ENCODE measurements around the gene MUC5B. TPM values are rescaled to one million over a fixed set of nuclear protein-coding genes. Genes with fewer than 3 reads are reported as not detected.

Gene MUC5B
- total RNA-seq, 1 donor, result not detected

GRCh38 chr11:1217151-1217550, 5.7 kb upstream of the MUC5B start:
- no peak for DNase-seq (ENCODE audit: low read depth)
- no peak overlapping the region for H3K4me3 ChIP-seq (ENCODE audit: low read depth, low read length)
- no peak for TF ChIP-seq CTCF (IDR thresholded peaks at IDR 0.05; ENCODE audit: insufficient read depth, low read length)

- H3K4me3 ChIP-seq (ENCODE audit: low read depth, low read length), result no peak overlapping the region
- DNase-seq (ENCODE audit: low read depth), result no peak
- no peak for TF ChIP-seq CTCF (IDR thresholded peaks at IDR 0.05; ENCODE audit: insufficient read depth, low read length)
Measured at GRCh38 chr11:1218256-1218787, 4.5 kb upstream of the MUC5B start.

GRCh38 chr11:1218788-1219445, 3.9 kb upstream of the MUC5B start:
- H3K4me3 ChIP-seq (ENCODE audit: low read depth, low read length), result no peak overlapping the region
- TF ChIP-seq CTCF (IDR thresholded peaks at IDR 0.05; ENCODE audit: insufficient read depth, low read length), result no peak
- DNase-seq (ENCODE audit: low read depth), result no peak

GRCh38 chr11:1219446-1219833, 3.4 kb upstream of the MUC5B start:
- no peak for DNase-seq (ENCODE audit: low read depth)
- no peak for TF ChIP-seq CTCF (IDR thresholded peaks at IDR 0.05; ENCODE audit: insufficient read depth, low read length)
- no peak overlapping the region for H3K4me3 ChIP-seq (ENCODE audit: low read depth, low read length)

- TF ChIP-seq CTCF (IDR thresholded peaks at IDR 0.05; ENCODE audit: insufficient read depth, low read length), result no peak
- H3K4me3 ChIP-seq (ENCODE audit: low read depth, low read length), result no peak overlapping the region
- no peak for DNase-seq (ENCODE audit: low read depth)
Measured at GRCh38 chr11:1219834-1220815, 2.7 kb upstream of the MUC5B start.

GRCh38 chr11:1220941-1221721, 1.7 kb upstream of the MUC5B start:
- H3K4me3 ChIP-seq (ENCODE audit: low read depth, low read length), result no peak overlapping the region
- DNase-seq (ENCODE audit: low read depth), result no peak
- TF ChIP-seq CTCF (IDR thresholded peaks at IDR 0.05; ENCODE audit: insufficient read depth, low read length), result no peak

All from fibroblast of the aortic adventitia (primary cell).